HG03521 (cell line): ENCODE data around the gene ASTN2.

Source experiments
- ATAC-seq: cut with Tn5 transposase; IDR thresholded peaks from one replicate; pipeline ENCODE4 v1.9.1; 2021; ENCODE audit warnings: mild to moderate bottlenecking, moderate library complexity; ENCODE audit not compliant: unreplicated experiment

ASTN2 gene

GRCh38 chr9:116774421-116775180 is 640.3 kb downstream of the ASTN2 start:
- no peak for ATAC-seq

- ATAC-seq = no peak
Observed at GRCh38 chr9:116767219-116767618, 647.6 kb downstream of the ASTN2 start.

GRCh38 chr9:116765011-116765410 is 649.8 kb downstream of the ASTN2 start:
- ATAC-seq = no peak

GRCh38 chr9:116763770-116764169 is 651.1 kb downstream of the ASTN2 start:
- no peak for ATAC-seq

- no peak for ATAC-seq
Observed at GRCh38 chr9:116760636-116761035, 654.2 kb downstream of the ASTN2 start.

- no peak for ATAC-seq
Observed at GRCh38 chr9:116757030-116757429, 657.8 kb downstream of the ASTN2 start.

- no peak for ATAC-seq
Observed at GRCh38 chr9:116753389-116753788, 661.5 kb downstream of the ASTN2 start.

GRCh38 chr9:116750510-116750909 is 664.3 kb downstream of the ASTN2 start:
- ATAC-seq = no peak

GRCh38 chr9:116749772-116750171 is 665.1 kb downstream of the ASTN2 start:
- no peak for ATAC-seq

GRCh38 chr9:116749176-116749575 is 665.7 kb downstream of the ASTN2 start:
- no peak for ATAC-seq

- ATAC-seq = no peak
Observed at GRCh38 chr9:116741742-116742141, 673.1 kb downstream of the ASTN2 start.

GRCh38 chr9:116741086-116741740 is 673.6 kb downstream of the ASTN2 start:
- no peak for ATAC-seq

GRCh38 chr9:116737152-116737546 is 677.7 kb downstream of the ASTN2 start:
- ATAC-seq = peak; percentile 74

GRCh38 chr9:116736399-116737151 is 678.3 kb downstream of the ASTN2 start:
- ATAC-seq = no peak

- no peak for ATAC-seq
Observed at GRCh38 chr9:116733010-116733641, 681.7 kb downstream of the ASTN2 start.

- no peak for ATAC-seq
Observed at GRCh38 chr9:116726602-116727001, 688.3 kb downstream of the ASTN2 start.

- ATAC-seq = no peak
Observed at GRCh38 chr9:116724123-116724522, 690.7 kb downstream of the ASTN2 start.

- no peak for ATAC-seq
Observed at GRCh38 chr9:116721944-116722343, 692.9 kb downstream of the ASTN2 start.

GRCh38 chr9:116721411-116721810 is 693.4 kb downstream of the ASTN2 start:
- no peak for ATAC-seq

- ATAC-seq = no peak
Observed at GRCh38 chr9:116720111-116720510, 694.7 kb downstream of the ASTN2 start.

- no peak for ATAC-seq
Observed at GRCh38 chr9:116718111-116718510, 696.7 kb downstream of the ASTN2 start.
